ENCODE measurements around the gene LAYN.

Gene LAYN

DNA sequence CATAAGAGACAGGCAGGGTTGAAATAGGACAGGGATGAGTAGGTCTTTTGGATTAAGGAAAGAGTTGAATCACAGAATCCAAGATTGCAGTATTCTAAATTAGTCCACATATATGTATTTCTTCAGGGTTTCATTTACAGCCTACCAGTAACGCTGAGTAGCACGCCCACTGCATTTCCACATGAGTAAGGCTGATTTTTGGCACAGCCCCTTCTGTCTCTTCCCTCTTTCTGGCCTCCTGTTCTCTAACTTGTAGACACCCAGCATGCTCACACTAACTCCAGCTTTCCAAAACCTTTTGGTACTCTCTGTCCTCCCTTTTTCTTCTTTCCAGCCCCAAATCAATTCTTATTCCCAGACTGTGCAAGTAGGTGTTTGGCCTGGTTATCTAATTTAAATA, 58.0 kb downstream of the LAYN start:
- no peak for DNase-seq

DNA sequence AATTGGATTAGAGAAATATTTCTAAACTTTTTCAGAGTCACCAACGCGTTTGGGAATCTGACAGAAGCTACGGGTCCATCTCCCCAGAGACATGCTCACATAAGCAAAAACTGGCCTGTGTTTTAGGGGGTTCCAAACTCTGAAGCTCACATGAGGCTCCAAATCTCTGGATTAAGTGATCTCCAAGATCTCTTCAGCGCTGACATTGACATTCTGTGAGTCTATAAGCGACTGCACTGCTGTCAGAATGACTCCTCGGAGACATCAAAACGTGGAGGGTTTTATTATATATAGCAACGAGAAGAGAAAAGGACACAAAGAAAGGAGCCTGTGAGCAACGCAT, 61.1 kb downstream of the LAYN start:
- no peak for DNase-seq

DNA sequence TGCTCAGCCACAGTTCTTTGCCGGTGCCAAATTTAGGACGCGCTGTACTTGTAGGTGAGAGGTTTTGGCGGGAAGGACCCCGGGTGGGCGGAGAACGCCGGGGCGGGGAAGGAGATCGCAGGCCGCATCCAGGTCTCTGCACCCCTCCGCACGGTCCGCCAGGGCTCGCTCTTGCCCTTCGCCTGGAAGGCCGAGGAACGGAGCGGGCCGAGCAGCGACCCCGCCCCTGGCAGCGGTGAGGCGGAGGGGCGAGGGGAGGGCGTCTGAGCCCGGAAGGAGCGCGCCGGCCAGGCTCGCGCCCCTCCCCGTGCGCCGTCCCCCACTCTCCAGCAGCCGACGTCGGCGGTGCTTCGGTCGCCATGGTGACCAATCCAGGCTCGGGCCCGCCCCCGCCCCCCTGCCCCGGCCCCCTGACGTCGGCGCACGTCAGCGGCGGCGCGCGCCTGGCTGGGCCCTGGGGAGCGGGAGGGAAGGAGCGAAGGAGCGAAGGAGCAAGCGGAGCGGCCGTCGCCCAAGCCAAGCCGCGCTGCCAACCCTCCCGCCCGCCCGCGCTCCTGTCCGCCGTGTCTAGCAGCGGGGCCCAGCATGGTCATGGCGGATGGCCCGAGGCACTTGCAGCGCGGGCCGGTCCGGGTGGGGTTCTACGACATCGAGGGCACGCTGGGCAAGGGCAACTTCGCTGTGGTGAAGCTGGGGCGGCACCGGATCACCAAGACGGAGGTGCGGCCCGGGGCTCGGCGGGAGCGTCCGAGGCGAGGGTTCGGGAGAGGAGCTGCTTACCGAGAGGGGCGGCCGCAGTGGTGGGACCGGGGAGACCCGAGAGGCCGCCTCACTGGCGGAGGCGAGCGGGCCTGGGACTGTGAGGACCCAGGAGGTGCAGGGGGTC, 61.7 kb downstream of the LAYN start, which contains the start of gene SIK2:
Gene SIK2 (plus strand): TSS at position 471 of the 886 bp plus-strand sequence. CDS start 115 bp downstream, at position 586.
- peak; percentile 76 for DNase-seq

DNA sequence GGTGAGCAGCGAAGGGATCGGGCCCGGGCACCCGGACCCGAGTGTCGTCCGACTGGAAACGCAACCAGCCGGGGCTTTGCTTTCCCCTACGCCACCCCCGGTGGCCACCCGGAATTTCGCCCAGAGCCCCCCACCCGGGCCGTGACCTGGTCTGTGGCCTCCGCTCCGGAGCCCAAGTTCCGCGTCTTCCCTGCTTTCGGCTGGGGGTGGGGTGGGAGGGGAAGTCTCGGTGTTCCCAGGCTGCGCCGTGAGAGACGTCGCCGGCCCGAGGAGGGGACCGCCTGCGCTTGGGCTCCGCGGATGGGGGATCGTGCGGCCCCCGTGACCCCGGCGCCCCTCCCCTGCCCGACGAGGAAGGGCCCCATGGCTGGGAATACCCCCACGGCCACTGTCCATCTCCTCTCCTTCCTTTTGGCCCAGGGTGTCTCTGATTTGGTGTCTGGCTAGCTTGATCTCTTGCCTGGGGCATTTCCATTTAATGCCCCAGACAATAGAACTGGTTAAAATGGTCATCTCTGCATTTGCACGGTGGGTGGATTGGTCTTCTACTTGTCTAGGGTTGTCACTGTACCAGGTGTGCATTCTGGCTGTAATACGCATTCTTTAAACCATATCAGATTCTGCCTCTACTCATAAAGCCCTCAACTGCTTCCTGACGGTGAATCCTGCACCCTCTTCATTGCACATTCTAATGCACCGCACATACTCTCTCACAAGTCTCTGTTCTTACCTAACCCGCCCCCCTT, 62.5 kb downstream of the LAYN start:
- DNase-seq, result peak; percentile 25

DNA sequence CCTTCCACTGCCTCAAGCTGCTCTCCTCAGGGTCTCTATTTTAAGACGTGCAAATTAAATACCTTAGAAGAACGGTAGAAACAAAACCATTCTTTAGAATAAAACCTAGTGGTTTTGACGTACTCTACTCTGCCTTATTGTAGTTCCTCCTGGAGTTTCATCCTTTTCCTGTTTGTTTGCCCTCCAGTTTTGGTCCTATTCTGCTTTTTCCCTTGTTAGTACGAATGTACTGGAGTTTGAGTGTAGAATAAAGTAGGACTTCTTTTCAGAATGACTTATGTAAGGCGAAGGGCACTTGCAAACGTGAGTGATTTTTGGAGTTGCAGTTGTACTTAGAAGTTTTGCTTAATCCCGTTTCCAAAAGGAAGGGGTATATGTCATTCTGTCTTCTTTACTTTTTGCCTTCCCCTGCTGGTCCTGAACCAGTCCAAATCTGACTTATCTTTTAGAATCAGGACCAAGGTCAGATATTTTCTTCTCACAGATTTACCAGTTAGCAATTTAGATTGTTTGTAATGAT, 63.2 kb downstream of the LAYN start:
- DNase-seq, result no peak

DNA sequence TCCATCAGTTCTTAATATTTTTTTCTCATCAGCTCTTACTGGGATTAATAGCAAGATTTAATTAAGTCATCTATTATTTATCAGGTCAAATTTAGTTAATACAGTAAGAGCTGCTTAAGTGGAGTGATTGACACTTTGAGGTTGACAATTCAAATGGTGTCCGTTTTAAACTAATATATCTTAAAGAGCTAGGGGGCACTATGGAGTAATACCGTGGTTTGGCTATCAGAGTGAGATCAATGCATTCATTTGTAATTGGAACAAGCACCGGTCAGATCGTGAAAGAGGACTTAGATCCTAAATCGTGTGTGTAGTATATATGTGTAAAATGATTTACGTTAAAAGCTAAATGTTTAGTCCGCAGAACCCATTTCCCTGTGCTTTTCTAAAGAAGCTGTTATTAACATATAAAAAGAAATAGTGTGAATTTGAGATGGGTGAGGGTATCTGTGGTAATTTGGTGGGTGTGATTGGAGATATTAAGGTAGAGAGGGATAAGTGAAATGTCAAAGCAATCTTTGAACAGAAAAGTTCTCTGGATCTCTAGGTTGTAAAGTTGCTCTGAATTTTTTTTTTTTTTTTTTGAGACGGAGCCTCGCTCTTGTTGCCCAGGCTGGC, 64.0 kb downstream of the LAYN start:
- no peak for DNase-seq

DNA sequence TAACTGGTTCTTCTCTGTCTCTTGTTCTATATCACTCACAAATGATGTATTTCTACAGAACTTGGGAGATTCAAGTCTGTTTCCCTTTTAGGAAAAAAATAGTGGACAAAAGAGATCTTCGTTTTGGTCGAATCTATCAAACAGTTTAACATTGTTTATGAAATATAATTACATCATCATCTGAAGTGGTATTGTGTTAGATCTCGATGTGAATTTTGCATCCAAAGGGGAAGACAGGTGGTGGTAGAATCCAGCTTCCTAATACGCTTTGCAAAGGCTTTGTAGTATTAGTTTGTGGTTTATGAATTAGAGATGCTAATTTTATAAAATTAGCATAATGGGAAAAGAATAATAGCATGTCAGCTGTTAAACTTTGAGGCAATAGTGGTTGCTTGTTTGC, 65.2 kb downstream of the LAYN start:
- no peak for DNase-seq

DNA sequence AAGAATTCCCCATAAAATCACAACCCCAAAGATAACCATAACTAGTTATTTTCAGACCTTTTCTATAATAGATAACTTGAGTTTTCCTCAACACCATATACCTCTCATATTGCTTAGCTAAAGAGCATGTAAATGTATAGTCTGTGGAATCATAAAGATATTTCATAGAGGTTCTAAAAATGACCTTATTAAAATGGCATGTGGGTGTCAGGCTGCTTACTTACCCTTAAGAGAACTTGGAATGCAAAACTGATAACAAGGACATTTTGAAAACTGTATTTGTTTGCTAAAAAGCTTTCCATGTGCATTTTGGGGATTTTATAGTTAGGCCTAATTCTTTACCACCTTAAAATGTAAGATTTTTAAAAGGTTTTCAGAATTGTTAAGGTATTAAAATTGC, 66.5 kb downstream of the LAYN start:
- no peak for DNase-seq

DNA sequence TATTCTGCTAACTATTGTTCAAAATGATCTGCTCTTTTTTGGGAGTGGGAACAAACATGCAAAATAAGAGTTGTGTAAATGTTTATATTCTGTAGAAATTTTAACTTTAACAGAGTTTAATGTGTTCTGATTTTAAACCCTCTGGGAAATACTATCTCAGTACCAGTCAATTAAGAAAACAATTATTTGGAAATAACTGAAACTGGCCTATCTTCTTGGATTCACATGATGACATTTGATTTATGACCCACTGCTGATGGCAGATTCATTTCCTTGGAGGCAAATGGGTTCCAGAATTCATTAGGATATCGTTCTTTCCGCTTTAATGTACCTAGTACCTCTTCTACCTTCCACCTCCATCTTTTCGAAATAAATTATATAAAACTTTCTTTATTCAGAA, 67.2 kb downstream of the LAYN start:
- DNase-seq, result no peak

Data from 8988T (cell line).